ENCODE data around the gene FCRLA. TPM values are rescaled to one million over a fixed set of nuclear protein-coding genes. Genes with fewer than 3 reads are reported as not detected.
A peak's percentile ranks its signal among the peaks of the same experiment; 100 is the strongest.
"Not testable (repeated sequence)": the region's sequence is repeated elsewhere in the genome, so short reads cannot be mapped to it uniquely, and the experiment has no call there.

FCRLA gene, protein sequence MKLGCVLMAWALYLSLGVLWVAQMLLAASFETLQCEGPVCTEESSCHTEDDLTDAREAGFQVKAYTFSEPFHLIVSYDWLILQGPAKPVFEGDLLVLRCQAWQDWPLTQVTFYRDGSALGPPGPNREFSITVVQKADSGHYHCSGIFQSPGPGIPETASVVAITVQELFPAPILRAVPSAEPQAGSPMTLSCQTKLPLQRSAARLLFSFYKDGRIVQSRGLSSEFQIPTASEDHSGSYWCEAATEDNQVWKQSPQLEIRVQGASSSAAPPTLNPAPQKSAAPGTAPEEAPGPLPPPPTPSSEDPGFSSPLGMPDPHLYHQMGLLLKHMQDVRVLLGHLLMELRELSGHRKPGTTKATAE
- 0.35 TPM in 1 of 2 replicates, not detected in the other for total RNA-seq

DNA sequence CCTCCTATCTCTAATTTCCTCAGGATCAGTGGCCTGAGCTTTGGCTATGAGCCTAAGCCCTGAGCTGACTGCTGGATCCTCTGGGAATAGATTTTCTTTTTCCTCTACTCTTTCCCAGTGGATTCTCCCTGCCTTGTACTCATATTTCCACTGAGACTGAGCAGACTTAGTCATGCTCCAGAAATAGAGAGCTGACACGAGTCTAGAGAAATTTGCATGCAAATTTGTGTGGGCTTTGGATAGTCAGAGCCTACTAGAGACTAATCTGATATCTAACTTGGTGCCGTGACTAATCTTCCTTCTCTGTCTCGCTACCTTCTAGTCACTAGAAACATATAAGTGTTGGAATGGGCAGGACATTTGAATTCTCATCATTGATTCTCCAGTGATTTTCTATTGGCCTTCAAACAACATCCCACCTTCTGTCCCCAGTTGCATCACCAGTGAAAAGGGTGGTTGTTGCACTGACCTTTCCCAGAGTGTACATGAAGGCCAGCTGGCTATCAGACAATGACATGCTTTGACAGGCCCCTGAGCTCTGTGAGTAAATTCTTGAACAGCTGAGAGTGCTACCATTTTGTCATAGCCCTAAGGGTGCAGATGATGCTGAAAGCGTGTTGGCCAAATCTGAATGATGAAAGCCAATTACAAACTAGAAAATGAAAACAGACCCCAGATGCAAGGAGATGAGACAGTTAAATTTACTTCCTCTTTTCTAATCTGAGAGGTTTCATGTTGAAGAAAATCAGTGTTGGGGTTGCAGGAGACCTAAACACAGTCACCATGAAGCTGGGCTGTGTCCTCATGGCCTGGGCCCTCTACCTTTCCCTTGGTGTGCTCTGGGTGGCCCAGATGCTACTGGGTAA lies at the start of gene FCRLA:
Gene FCRLA (plus strand): TSS at position 748 of the 866 bp plus-strand sequence. CDS start 36 bp downstream, at position 784.
- TF ChIP-seq, protein P1, sequence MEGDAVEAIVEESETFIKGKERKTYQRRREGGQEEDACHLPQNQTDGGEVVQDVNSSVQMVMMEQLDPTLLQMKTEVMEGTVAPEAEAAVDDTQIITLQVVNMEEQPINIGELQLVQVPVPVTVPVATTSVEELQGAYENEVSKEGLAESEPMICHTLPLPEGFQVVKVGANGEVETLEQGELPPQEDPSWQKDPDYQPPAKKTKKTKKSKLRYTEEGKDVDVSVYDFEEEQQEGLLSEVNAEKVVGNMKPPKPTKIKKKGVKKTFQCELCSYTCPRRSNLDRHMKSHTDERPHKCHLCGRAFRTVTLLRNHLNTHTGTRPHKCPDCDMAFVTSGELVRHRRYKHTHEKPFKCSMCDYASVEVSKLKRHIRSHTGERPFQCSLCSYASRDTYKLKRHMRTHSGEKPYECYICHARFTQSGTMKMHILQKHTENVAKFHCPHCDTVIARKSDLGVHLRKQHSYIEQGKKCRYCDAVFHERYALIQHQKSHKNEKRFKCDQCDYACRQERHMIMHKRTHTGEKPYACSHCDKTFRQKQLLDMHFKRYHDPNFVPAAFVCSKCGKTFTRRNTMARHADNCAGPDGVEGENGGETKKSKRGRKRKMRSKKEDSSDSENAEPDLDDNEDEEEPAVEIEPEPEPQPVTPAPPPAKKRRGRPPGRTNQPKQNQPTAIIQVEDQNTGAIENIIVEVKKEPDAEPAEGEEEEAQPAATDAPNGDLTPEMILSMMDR (conservative IDR thresholded peaks at IDR 0.05; ENCODE audit: low read depth, low read length), result no peak
- no peak within 1 kb of the TSS for H3K4me3 ChIP-seq (ENCODE audit: low read depth, low read length)
- peak; percentile 89 for DNase-seq (ENCODE audit: low read depth)

DNA sequence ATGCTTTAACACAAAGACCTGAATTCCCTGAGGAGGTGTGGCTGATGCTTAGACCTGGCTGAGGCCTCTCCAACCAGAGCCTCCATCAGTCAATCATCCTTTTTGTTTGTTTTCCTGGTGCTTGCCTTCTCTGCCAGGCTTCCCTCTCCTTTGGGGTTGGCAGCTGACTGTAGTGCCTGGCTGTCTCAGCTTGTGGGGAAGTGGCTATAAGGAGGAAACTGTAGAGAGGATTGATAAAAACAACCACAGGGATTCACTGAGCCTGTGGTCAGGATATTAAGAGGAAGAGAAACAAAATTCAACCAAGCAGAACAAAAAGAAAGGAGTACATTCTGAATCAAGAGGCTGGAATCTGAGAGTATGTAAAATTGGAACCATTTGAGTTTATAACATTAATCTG lies 48.5 kb upstream of the FCRLA start:
- not testable (repeated sequence) for DNase-seq (ENCODE audit: low read depth)

DNA sequence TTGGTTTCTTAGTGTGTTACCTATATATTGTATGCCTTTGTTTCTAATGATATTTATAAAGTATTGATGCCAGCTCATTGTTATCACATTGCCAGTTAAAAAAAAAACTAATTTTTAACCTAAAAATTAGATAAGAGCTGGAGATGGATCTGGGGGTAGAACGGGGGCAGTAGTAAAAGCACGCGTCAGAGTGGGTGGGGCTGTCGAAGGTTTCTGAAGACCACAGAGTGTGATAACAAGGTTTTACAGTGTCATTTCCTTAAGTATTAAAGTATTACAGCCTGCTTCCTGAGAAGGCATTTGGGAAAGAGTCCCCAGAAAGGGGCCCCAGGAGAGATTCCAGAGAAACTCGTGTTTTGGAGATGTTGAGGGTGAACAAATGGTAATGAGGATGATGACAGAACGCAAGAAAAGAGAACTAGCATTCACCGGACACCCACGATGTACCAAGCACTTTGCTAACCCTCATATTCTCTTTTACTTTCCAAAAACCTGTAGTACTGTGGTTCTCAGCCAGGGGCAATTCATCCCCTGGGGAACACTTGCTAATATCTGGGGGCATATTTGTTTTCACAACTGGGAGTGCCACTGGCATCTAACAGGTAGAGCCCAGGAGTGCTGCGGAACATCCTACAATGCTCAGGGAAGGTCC lies 45.2 kb upstream of the FCRLA start:
- H3K4me3 ChIP-seq (ENCODE audit: low read depth, low read length); DNase-seq (ENCODE audit: low read depth): not testable (repeated sequence)

More for the DNA sequence above, 48.5 kb upstream of the FCRLA start:
- not testable (repeated sequence) for H3K4me3 ChIP-seq (ENCODE audit: low read depth, low read length)

DNA sequence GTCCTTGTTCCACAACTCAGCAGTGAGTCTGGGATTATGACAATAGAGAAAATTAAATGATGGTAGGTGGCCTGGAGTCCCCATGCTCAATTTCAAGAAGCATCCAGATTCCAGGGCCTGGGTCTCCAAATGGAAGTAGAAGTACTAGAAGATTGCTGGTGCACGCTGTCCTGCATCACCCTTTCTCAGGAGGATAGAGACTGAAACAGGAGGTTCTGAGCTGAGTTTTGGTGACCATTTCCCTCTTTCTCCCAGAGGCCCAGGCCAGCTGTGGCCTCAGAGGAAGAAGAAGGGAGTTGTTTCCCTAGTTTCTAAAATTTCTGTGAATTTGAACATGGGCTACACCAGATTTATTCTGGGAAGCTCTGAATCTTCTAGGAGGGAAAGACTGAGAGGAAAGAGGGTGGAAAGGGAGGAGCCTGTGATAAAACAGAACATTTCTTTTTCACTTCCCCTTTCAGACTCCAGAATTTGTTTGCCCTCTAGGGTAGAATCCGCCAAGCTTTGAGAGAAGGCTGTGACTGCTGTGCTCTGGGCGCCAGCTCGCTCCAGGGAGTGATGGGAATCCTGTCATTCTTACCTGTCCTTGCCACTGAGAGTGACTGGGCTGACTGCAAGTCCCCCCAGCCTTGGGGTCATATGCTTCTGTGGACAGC lies 44.2 kb upstream of the FCRLA start, which contains the start of gene FCGR2B:
Gene FCGR2B (plus strand): TSS at position 460 of the 656 bp plus-strand sequence. CDS start 99 bp downstream, at position 559.
- H3K4me3 ChIP-seq (ENCODE audit: low read depth, low read length); DNase-seq (ENCODE audit: low read depth): not testable (repeated sequence)

DNA sequence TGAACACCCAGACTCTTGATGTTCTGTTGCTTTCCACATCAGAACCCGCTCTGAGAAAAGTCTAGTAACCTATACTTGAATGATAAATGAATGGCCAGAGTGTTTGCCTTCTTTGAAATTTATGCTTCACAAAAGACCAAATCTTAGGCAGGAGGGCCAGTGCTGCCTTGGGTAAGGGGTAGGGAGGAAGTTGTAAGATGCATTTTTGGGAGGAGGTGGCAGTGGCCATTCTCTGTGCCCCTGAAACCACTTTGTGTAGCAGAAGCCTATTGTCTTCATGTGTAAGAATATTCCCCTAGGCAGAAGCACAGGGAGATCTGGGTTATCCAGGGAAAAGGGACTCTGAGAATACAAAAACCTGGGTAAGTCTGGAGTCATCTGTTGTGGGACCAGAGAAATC lies 43.5 kb upstream of the FCRLA start:
- DNase-seq (ENCODE audit: low read depth); H3K4me3 ChIP-seq (ENCODE audit: low read depth, low read length): not testable (repeated sequence)

DNA sequence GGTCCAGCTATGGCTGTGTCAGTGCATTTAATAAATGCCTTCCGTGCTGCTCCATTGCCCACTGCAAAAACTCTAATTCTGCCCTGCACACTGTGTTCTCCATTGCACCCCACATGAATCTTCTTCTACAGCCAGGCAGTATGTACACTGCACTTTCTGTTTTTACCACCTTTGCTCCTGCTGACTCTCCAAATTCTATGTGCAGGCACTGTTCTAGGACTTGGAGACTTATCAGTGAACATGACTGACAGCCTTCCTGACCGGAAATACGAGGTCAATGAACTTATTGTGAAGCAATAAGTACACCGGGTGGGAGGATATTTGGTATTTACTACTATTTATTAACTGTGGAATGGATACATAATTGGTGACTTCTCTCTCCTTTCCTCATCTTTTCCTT lies 42.3 kb upstream of the FCRLA start:
- DNase-seq (ENCODE audit: low read depth); H3K4me3 ChIP-seq (ENCODE audit: low read depth, low read length): not testable (repeated sequence)

DNA sequence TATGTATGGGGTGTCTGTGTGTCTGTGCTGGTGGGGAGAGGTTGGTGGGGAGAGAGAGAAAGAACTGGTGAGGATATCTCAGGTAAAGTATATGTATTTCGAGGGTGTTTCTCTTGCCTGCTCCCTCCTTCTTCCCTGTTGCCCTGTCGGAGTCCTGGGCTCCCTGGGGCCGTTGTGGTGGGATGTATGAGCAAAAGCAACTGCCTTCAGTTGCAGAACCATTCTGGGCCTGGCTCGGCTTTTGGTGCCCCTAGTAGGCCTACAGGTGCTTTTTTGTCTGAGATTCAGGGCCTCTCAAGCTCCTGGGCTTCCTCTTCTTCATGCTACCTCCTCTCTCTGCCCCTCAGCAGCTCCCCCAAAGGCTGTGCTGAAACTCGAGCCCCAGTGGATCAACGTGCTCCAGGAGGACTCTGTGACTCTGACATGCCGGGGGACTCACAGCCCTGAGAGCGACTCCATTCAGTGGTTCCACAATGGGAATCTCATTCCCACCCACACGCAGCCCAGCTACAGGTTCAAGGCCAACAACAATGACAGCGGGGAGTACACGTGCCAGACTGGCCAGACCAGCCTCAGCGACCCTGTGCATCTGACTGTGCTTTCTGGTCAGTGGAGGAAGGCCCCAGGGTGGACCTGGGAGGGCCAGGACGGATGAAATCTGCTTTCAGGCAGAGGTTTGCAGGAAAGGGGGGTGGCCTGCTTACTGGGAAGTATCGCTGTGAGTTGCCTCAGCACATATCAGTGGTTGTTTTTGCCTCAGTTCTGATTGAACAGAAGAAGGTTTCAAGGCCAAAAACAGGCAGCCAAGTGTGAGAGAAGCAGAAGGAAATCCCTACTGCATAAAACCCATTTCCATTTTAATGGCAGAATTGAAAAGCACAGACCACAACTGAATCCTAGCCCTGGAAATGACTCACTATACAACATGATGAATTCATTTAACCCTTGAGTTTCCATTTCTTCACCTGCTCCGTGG lies 35.7 kb upstream of the FCRLA start:
- not testable (repeated sequence) for H3K4me3 ChIP-seq (ENCODE audit: low read depth, low read length); DNase-seq (ENCODE audit: low read depth)

DNA sequence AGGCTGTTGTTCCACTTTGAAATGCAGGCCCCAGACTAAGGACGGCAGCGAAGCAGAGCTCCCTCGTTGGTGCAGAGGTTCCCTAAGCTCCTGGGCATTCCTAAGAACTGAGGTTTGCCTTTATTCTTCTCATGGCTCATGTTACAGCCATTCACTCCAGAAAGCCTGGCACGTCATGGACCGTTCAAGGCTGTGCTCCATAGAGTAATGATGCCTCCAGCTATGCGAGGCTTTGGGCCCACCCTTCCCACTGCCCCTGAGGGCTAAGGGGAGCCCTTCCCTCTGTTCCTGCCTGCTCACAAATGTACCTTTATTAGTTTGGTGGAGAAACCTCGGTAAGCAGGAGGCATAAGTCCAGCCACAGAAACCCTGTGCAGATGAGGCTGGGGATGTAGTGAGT lies 33.6 kb upstream of the FCRLA start:
- not testable (repeated sequence) for H3K4me3 ChIP-seq (ENCODE audit: low read depth, low read length); DNase-seq (ENCODE audit: low read depth)

DNA sequence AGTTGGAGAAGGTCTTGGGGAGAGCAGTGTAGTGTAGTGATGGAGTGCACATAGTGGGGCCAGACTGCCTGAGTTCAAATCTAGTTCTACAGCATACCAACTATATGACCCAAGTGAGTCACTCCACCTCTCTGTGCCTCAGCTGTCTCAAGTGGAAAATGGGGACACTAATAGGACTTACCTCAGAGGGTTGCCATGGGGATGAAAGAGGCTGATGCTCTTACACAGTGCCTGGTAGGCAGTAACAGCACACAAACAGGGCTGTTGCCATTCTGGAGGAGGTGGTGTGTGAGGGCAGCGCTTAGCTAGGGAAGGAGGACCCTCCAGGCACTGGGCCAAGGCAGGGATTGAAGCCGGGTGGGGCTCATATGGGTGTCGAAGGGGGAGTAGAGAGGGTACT lies 32.6 kb upstream of the FCRLA start:
- not testable (repeated sequence) for H3K4me3 ChIP-seq (ENCODE audit: low read depth, low read length); DNase-seq (ENCODE audit: low read depth)

DNA sequence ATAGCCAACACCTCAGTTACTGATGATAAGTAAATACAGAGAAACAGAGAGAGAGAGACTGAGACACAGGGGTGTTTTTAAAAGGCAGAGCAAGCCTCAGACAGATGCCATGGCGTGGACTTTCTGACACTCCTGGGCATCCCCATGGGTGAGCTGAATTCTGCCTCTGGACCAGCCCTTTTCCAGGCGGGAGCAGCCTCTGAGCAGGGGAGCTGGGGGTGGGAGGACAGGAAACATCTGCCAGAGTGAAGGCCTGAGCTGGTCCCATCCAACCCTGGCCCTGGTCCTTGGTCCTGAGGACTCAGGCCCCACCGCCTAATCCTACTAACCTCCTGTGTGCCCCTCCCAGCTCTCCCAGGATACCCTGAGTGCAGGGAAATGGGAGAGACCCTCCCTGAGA lies 32.1 kb upstream of the FCRLA start:
- H3K4me3 ChIP-seq (ENCODE audit: low read depth, low read length); DNase-seq (ENCODE audit: low read depth): not testable (repeated sequence)

DNA sequence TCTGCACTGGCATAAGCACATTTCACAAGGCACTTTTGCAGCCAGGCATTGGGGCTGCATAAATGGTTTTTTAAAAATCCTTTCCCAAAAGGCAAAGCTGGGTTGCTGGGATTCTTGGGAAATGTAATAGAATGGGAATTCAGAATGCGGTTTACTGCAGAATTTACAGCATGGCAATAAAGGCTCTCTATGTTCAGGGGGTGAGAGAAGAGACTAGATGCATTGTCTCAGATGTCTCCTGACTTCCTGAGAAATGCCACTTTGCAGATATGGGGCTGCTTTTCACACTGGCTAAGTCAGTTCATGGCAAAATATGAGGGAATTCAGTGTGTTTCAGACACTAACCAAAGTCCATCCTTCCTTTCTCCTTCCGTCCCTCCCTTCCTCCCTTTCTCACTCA lies 30.6 kb upstream of the FCRLA start:
- H3K4me3 ChIP-seq (ENCODE audit: low read depth, low read length), result no peak overlapping the region
- TF ChIP-seq, protein P1 (conservative IDR thresholded peaks at IDR 0.05; ENCODE audit: low read depth, low read length), result no peak
- no peak for DNase-seq (ENCODE audit: low read depth)

Measured in epithelial cell of proximal tubule (primary cell).